Measurements from ENCODE around the gene GRB10.

GRB10 gene

DNA sequence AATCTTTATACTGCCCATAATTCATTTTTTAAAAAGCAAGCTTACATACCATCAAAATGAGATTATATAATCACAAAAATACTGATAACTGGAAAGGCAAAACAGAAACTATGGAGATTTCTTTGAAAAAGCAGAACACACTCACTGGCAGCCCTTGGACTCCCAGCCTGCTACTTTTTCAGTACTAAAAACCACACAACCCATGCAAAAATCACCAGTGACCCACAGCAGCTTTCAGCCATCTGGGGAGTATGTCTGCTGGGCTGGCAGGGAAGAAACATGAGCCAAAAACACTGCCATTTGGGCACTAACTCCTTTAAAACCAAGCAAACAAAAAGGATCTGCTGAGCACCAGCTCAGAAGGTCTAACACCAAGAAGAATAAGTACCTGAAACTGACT lies 137.5 kb downstream of the GRB10 start:
- H3K4me3 Mint-ChIP-seq = no peak overlapping the region
- no peaks in the 10 kb centered on the region for H3K27me3 Mint-ChIP-seq
- no peak overlapping the region for H3K27ac Mint-ChIP-seq
- H3K9me3 Mint-ChIP-seq = no peaks in the 10 kb centered on the region
- no peaks in the 10 kb centered on the region for H3K4me1 Mint-ChIP-seq (ENCODE audit: low read depth)
- H3K36me3 Mint-ChIP-seq (ENCODE audit: low read depth) = no peaks in the 10 kb centered on the region

DNA sequence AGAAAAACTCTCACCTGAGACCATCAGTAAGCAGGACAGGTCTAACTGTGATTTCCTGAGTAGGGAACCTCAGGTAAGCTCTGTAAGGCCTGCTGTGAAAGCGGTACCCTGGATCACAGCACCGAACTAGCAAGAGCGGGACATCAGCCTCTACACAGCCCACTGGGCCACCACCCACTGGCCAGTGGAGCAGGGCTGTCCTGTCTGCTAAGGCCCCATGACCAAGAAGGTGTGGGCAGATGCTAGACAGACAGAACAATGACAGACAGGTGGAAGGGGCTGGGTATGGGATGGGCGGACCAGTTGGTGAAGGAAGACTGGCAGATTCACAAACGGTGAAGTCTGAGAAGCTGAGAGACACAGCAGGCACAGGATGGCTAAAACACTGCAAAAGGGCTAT lies 138.1 kb downstream of the GRB10 start:
- H3K36me3 Mint-ChIP-seq (ENCODE audit: low read depth) = no peaks in the 10 kb centered on the region
- H3K4me1 Mint-ChIP-seq (ENCODE audit: low read depth) = no peaks in the 10 kb centered on the region
- H3K27ac Mint-ChIP-seq = no peak overlapping the region
- no peaks in the 10 kb centered on the region for H3K27me3 Mint-ChIP-seq
- H3K9me3 Mint-ChIP-seq = no peaks in the 10 kb centered on the region
- no peak overlapping the region for H3K4me3 Mint-ChIP-seq

DNA sequence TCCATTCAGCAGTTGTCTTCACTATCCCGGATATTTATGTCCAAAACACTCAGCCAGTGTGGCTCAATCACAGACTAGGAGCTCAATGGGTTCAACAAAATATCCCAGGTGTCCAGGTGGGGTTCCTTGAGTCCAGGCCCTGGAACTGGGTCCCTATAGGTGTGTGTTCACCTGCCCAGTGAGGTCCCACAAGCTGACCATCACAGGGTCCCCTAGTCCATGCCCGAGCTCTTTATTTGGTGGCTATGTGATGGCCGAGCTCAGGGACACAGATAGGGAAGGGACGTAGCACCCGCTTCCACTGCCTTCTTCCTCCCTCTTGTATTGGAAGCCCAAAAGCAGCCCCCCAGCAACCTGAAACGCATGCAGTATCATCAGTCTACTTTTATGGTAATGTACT lies 138.6 kb downstream of the GRB10 start:
- H3K27me3 Mint-ChIP-seq = no peaks in the 10 kb centered on the region
- no peaks in the 10 kb centered on the region for H3K36me3 Mint-ChIP-seq (ENCODE audit: low read depth)
- H3K4me1 Mint-ChIP-seq (ENCODE audit: low read depth) = no peaks in the 10 kb centered on the region
- H3K27ac Mint-ChIP-seq = no peak overlapping the region
- no peaks in the 10 kb centered on the region for H3K9me3 Mint-ChIP-seq
- H3K4me3 Mint-ChIP-seq = no peak overlapping the region

- H3K27me3 Mint-ChIP-seq = no peaks in the 10 kb centered on the region
- H3K36me3 Mint-ChIP-seq (ENCODE audit: low read depth) = no peaks in the 10 kb centered on the region
- H3K4me3 Mint-ChIP-seq = no peak overlapping the region
- no peak overlapping the region for H3K27ac Mint-ChIP-seq
- H3K9me3 Mint-ChIP-seq = peaks cover 3% of the 10 kb centered on the region
- H3K4me1 Mint-ChIP-seq (ENCODE audit: low read depth) = no peaks in the 10 kb centered on the region
Observed at GRCh38 chr7:50641442-50642405, 141.0 kb downstream of the GRB10 start.

- H3K36me3 Mint-ChIP-seq (ENCODE audit: low read depth) = no peaks in the 10 kb centered on the region
- no peaks in the 10 kb centered on the region for H3K4me1 Mint-ChIP-seq (ENCODE audit: low read depth)
- peaks cover 3% of the 10 kb centered on the region for H3K9me3 Mint-ChIP-seq
- H3K27ac Mint-ChIP-seq = no peak overlapping the region
- H3K4me3 Mint-ChIP-seq = no peak overlapping the region
- no peaks in the 10 kb centered on the region for H3K27me3 Mint-ChIP-seq
Observed at GRCh38 chr7:50640779-50641178, 141.9 kb downstream of the GRB10 start.

GRCh38 chr7:50640256-50640655 lies 142.4 kb downstream of the GRB10 start:
- no peaks in the 10 kb centered on the region for H3K4me1 Mint-ChIP-seq (ENCODE audit: low read depth)
- peaks cover 3% of the 10 kb centered on the region for H3K9me3 Mint-ChIP-seq
- H3K4me3 Mint-ChIP-seq = no peak overlapping the region
- H3K36me3 Mint-ChIP-seq (ENCODE audit: low read depth) = no peaks in the 10 kb centered on the region
- H3K27ac Mint-ChIP-seq = no peak overlapping the region
- H3K27me3 Mint-ChIP-seq = no peaks in the 10 kb centered on the region

DNA sequence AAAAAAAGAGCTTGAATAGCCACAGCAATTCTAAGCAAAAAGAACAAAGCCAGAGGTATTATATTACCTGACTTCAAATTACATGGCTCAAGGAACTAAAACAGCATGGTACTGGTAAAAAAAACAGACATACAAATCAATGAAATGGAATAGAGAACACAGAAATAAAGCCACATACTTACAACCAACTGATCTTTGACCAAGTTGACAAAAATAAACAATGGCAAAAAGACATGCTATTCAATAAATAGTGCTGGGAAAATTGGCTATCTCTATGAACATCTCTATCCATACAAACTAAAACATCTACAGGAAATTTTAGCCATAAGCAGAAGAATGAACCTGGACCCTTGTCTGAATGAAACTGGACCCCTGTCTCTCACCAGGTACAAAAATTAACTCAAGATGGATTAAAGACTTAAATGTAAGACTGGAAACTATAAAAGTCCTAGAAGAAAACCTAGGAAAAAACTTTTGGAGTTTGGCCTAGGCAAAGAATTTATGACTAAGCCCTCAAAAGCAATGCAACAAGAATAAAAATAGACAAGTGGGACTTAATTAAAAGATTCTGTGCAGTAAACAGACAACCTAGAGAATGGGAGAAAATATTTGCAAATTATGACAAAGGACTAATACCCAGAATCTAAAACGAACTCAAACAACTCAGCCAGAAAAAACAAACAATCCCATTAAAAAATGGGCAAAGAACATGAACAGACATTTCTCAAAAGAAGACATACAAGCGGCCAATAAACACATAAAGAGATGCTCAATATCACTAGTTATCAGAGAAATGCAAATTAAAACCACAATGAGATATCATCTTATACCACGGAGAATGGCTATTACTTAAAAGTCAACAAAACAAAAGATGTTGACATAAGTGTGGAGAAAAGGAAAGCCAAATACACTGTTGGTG lies 144.7 kb downstream of the GRB10 start:
- H3K4me1 Mint-ChIP-seq (ENCODE audit: low read depth) = no peaks in the 10 kb centered on the region
- no peak overlapping the region for H3K4me3 Mint-ChIP-seq
- H3K9me3 Mint-ChIP-seq = peaks cover 3% of the 10 kb centered on the region
- no peaks in the 10 kb centered on the region for H3K36me3 Mint-ChIP-seq (ENCODE audit: low read depth)
- H3K27ac Mint-ChIP-seq = no peak overlapping the region
- H3K27me3 Mint-ChIP-seq = peaks cover 12% of the 10 kb centered on the region

- H3K4me1 Mint-ChIP-seq (ENCODE audit: low read depth) = no peaks in the 10 kb centered on the region
- H3K9me3 Mint-ChIP-seq = peaks cover 3% of the 10 kb centered on the region
- H3K4me3 Mint-ChIP-seq = no peak overlapping the region
- no peaks in the 10 kb centered on the region for H3K36me3 Mint-ChIP-seq (ENCODE audit: low read depth)
- H3K27ac Mint-ChIP-seq = no peak overlapping the region
- H3K27me3 Mint-ChIP-seq = peaks cover 12% of the 10 kb centered on the region
Observed at GRCh38 chr7:50634378-50634777, 148.3 kb downstream of the GRB10 start.

- Mint-ChIP-seq H3K4me3 (no peak overlapping the region), H3K27ac (no peak overlapping the region), H3K9me3 (no peaks in the 10 kb centered on the region), H3K4me1 (ENCODE audit: low read depth) (no peaks in the 10 kb centered on the region), H3K36me3 (ENCODE audit: low read depth) (no peaks in the 10 kb centered on the region), H3K27me3 (peaks cover 12% of the 10 kb centered on the region)
Observed at GRCh38 chr7:50633414-50633710, 149.3 kb downstream of the GRB10 start.

DNA sequence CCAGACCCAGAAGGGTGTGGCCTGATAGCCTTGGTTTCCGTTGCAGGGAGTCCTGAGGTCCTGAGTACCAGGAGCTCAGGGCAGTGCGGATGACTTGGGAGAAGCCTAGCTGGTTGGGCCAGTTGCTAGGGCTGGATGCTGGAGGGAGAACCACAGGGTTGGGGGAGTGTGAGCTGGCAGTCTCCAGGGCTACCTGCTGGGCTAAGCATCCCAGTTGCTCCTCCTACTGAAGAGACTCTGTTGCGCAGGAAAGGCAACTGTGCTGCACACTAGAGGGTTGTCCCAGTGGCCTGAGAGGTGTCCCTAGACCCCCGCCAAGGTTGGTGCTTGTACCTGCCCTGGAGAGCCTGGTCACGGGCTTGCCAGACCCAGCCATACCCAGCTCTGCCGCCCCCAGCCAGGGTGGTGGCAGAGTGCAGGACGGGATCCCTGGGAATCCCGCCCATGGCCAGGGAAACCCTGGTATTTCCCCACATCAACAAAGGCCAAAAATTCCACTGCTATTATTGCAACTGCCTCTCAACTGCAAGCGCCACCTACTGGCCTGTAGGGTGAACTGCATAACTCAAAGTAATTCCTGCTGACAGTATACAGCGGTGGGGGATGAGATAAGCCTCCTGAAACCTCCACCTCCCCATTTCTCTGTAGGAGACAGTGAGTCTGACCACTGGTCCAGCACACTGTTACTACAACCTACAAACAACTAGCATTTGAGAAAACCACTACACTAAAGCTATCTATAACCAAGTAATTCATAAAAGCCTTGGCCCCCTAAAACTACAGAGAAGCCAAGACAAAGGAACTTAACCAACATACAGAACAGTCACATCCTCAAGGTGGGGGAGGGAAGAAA lies 149.9 kb downstream of the GRB10 start:
- H3K27ac Mint-ChIP-seq = no peak overlapping the region
- H3K4me1 Mint-ChIP-seq (ENCODE audit: low read depth) = no peaks in the 10 kb centered on the region
- no peaks in the 10 kb centered on the region for H3K9me3 Mint-ChIP-seq
- no peaks in the 10 kb centered on the region for H3K36me3 Mint-ChIP-seq (ENCODE audit: low read depth)
- no peak overlapping the region for H3K4me3 Mint-ChIP-seq
- H3K27me3 Mint-ChIP-seq = peaks cover 12% of the 10 kb centered on the region

GRCh38 chr7:50631639-50632038 lies 151.1 kb downstream of the GRB10 start:
- Mint-ChIP-seq H3K36me3 (ENCODE audit: low read depth) (no peaks in the 10 kb centered on the region), H3K4me3 (no peak overlapping the region), H3K9me3 (no peaks in the 10 kb centered on the region), H3K27ac (no peak overlapping the region), H3K27me3 (peaks cover 12% of the 10 kb centered on the region), H3K4me1 (ENCODE audit: low read depth) (no peaks in the 10 kb centered on the region)

DNA sequence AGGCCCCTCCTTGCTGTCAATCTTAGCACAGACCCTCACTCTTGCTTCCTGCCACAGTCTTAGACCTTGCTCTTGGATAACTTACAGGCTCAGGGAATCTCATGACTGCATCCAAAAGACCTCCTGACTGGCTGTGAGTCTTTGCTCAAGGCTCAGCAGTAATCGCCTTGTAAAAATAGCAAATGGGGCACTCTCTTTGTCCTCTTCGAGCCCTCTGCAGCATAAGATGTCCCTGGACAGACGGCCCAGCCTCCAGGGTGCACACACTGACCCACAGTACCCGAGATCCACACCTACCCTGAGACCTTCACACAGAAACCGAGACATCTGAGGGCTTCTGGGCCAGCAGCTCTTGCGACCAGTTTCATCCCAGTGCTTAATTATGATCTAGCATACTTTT lies 151.6 kb downstream of the GRB10 start:
- H3K36me3 Mint-ChIP-seq (ENCODE audit: low read depth) = no peaks in the 10 kb centered on the region
- H3K27me3 Mint-ChIP-seq = peaks cover 12% of the 10 kb centered on the region
- no peaks in the 10 kb centered on the region for H3K9me3 Mint-ChIP-seq
- no peak overlapping the region for H3K4me3 Mint-ChIP-seq
- no peak overlapping the region for H3K27ac Mint-ChIP-seq
- no peaks in the 10 kb centered on the region for H3K4me1 Mint-ChIP-seq (ENCODE audit: low read depth)

- Mint-ChIP-seq H3K27me3 (peaks cover 8% of the 10 kb centered on the region), H3K27ac (no peak overlapping the region), H3K9me3 (no peaks in the 10 kb centered on the region)
Observed at GRCh38 chr7:50629238-50629901, 153.3 kb downstream of the GRB10 start.

DNA sequence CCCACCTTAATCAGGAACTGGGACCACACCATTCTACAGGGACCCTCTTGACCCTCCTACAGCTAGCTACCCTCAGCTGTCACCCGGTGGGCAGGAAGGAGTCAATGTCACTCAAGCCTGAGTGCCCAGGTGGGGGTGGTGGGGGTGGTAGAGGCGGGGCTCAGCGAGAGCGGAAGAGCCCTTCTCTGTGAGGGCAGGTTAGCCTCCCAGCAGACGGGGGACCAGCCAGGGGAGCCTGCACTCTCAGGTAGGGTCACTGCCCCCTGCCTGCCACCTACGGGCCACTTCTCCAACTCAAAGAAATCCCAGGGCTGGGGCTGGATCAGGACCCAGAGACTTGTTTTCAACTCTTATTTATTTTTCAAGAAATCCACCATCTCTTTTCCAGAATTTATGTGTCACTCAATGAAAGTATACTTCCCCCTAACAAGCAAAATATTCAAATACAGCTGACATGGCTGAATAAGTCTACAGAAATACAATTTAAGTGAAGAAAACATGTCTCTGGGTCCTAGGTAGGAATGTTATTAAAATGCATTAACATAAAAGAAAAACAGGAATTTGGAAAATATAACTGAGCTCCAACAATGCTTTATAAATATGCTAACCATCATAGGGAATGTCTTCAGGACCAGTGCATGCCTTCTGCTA lies 154.1 kb downstream of the GRB10 start:
- Mint-ChIP-seq H3K27ac (no peak overlapping the region), H3K36me3 (ENCODE audit: low read depth) (no peaks in the 10 kb centered on the region), H3K4me1 (ENCODE audit: low read depth) (no peaks in the 10 kb centered on the region), H3K27me3 (peaks cover 3% of the 10 kb centered on the region), H3K9me3 (no peaks in the 10 kb centered on the region), H3K4me3 (no peak overlapping the region)

More at GRCh38 chr7:50629238-50629901, 153.3 kb downstream of the GRB10 start:
- Mint-ChIP-seq H3K4me3 (no peak overlapping the region), H3K36me3 (ENCODE audit: low read depth) (no peaks in the 10 kb centered on the region), H3K4me1 (ENCODE audit: low read depth) (no peaks in the 10 kb centered on the region)

All from stimulated activated naive CD8-positive, alpha-beta T cell treated with anti-CD3 and anti-CD28 coated beads, Interleukin-15, Interleukin-2, amounts not matched to agents 100 ng/mL and 50 ng/mL, for 24 hours (primary cell).